ENCODE results near the gene SLC4A2. TPM values are rescaled to one million over a fixed set of nuclear protein-coding genes. Genes with fewer than 3 reads are reported as not detected.
"Not testable (repeated sequence)": the region's sequence is repeated elsewhere in the genome, so short reads cannot be mapped to it uniquely, and the experiment has no call there.

The SLC4A2 gene, protein sequence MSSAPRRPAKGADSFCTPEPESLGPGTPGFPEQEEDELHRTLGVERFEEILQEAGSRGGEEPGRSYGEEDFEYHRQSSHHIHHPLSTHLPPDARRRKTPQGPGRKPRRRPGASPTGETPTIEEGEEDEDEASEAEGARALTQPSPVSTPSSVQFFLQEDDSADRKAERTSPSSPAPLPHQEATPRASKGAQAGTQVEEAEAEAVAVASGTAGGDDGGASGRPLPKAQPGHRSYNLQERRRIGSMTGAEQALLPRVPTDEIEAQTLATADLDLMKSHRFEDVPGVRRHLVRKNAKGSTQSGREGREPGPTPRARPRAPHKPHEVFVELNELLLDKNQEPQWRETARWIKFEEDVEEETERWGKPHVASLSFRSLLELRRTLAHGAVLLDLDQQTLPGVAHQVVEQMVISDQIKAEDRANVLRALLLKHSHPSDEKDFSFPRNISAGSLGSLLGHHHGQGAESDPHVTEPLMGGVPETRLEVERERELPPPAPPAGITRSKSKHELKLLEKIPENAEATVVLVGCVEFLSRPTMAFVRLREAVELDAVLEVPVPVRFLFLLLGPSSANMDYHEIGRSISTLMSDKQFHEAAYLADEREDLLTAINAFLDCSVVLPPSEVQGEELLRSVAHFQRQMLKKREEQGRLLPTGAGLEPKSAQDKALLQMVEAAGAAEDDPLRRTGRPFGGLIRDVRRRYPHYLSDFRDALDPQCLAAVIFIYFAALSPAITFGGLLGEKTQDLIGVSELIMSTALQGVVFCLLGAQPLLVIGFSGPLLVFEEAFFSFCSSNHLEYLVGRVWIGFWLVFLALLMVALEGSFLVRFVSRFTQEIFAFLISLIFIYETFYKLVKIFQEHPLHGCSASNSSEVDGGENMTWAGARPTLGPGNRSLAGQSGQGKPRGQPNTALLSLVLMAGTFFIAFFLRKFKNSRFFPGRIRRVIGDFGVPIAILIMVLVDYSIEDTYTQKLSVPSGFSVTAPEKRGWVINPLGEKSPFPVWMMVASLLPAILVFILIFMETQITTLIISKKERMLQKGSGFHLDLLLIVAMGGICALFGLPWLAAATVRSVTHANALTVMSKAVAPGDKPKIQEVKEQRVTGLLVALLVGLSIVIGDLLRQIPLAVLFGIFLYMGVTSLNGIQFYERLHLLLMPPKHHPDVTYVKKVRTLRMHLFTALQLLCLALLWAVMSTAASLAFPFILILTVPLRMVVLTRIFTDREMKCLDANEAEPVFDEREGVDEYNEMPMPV
- total RNA-seq, result 269 and 288 TPM in 2 replicates
- 118 and 144 TPM in 2 replicates for polyA plus RNA-seq

- TF ChIP-seq CTCF (IDR thresholded peaks at IDR 0.05; ENCODE audit: low read depth, low read length), result peak; percentile 50
Measured at GRCh38 chr7:151059367-151060112, at the start of gene SLC4A2. Gene SLC4A2, plus strand, starts transcription at chr7:151059589. Its CDS starts 2,399 bp downstream, at chr7:151061988.

DNA sequence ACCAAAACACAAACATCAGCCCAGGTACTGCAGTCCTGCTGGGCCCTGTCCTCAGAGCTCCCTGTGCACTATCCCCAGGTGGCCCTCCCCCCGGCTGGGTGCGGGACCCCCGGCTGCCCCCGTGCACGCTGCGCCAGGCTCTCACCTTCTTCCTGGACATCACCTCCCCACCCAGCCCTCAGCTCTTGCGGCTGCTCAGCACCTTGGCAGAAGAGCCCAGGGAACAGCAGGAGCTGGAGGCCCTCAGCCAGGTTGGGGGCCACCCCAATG is 49.4 kb upstream of the SLC4A2 start:
- no peaks in the 10 kb centered on the region for H3K27me3 ChIP-seq
- peak overlapping the region; percentile 73 for H3K27ac ChIP-seq
- DNase-seq (ENCODE audit: low read depth in 1 of 2, low spot score in 1 of 2), result no peak
- no peaks in the 10 kb centered on the region for H3K36me3 ChIP-seq
- H3K4me1 ChIP-seq (ENCODE audit: low read depth), result peaks cover 30% of the 10 kb centered on the region
- TF ChIP-seq CTCF (IDR thresholded peaks at IDR 0.05; ENCODE audit: low read depth, low read length), result no peak
- no peak overlapping the region for H3K4me3 ChIP-seq
- H3K9me3 ChIP-seq (ENCODE audit: low read depth), result no peaks in the 10 kb centered on the region

More at GRCh38 chr7:151059367-151060112, at the start of gene SLC4A2:
- H3K27ac ChIP-seq, result peak within 1 kb of the TSS; percentile 95
- H3K36me3 ChIP-seq, result peaks cover 2% of the 10 kb centered on the region
- H3K27me3 ChIP-seq, result no peaks in the 10 kb centered on the region
- peak within 1 kb of the TSS; percentile 87 for H3K4me3 ChIP-seq
- H3K4me1 ChIP-seq (ENCODE audit: low read depth), result peaks cover 31% of the 10 kb centered on the region
- H3K9me3 ChIP-seq (ENCODE audit: low read depth), result no peaks in the 10 kb centered on the region
- peak; percentile 75 to 80 for DNase-seq (ENCODE audit: low read depth in 1 of 2, low spot score in 1 of 2)

GRCh38 chr7:151010307-151011096 is 48.9 kb upstream of the SLC4A2 start:
- TF ChIP-seq CTCF (IDR thresholded peaks at IDR 0.05; ENCODE audit: low read depth, low read length), result no peak
- Histone ChIP-seq H3K9me3 (ENCODE audit: low read depth) (no peaks in the 10 kb centered on the region), H3K27me3 (no peaks in the 10 kb centered on the region), H3K4me1 (ENCODE audit: low read depth) (peaks cover 30% of the 10 kb centered on the region), H3K4me3 (no peak overlapping the region), H3K36me3 (no peaks in the 10 kb centered on the region), H3K27ac (peak overlapping the region; percentile 73)
- peak; percentile 52 to 75 for DNase-seq (ENCODE audit: low read depth in 1 of 2, low spot score in 1 of 2)

DNA sequence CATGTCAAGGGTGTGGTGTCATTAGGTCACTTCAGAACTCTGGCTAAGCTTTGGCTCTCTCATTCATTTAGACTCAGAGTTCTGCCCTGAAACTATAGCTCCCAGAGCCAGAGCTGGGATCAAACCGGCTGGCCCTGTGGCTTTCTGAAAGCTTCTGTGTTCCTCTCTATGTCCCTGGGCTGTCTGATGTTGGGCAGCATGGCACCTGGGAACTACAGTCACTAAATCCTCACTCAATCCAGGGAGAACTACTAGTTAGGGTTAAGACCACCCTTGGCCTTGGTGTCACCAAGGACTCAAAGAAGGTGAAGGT is 48.3 kb upstream of the SLC4A2 start:
- no peaks in the 10 kb centered on the region for H3K36me3 ChIP-seq
- no peak overlapping the region for H3K4me3 ChIP-seq
- H3K4me1 ChIP-seq (ENCODE audit: low read depth), result peaks cover 30% of the 10 kb centered on the region
- peak overlapping the region; percentile 73 for H3K27ac ChIP-seq
- no peaks in the 10 kb centered on the region for H3K9me3 ChIP-seq (ENCODE audit: low read depth)
- peak in 1 of 2 donors; percentile 37 for DNase-seq (ENCODE audit: low read depth in 1 of 2, low spot score in 1 of 2)
- no peak for TF ChIP-seq CTCF (IDR thresholded peaks at IDR 0.05; ENCODE audit: low read depth, low read length)
- H3K27me3 ChIP-seq, result no peaks in the 10 kb centered on the region

GRCh38 chr7:151011616-151012015 is 47.8 kb upstream of the SLC4A2 start:
- H3K4me1 ChIP-seq (ENCODE audit: low read depth), result peaks cover 30% of the 10 kb centered on the region
- H3K9me3 ChIP-seq (ENCODE audit: low read depth); H3K4me3 ChIP-seq; H3K27ac ChIP-seq; H3K36me3 ChIP-seq; H3K27me3 ChIP-seq; DNase-seq (ENCODE audit: low read depth in 1 of 2, low spot score in 1 of 2): not testable (repeated sequence)
